ENCODE measurements around the gene GLP1R.
A peak's percentile ranks its signal among the peaks of the same experiment; 100 is the strongest.

GLP1R gene

DNA sequence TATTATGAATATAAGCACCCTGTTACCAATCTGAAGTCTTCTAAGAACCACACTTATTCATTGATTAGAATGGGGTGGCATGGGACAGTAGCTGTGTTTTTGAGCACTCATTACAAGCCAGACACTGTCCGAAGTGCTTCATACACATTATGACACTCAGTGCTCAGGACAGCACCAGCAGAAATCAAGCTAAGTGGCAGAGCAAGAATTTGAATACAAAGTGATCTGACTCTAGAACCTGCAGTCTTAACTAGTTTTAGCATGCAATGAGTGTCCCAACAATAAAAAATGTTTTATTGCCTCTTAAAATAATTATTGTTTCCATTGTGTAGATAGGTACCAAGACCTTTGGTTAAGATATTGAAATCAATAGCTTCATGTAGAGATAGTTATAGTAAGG, 39.1 kb upstream of the GLP1R start:
- H3K27ac ChIP-seq: no peak overlapping the region
- TF ChIP-seq CTCF (conservative IDR thresholded peaks at IDR 0.05): no peak

DNA sequence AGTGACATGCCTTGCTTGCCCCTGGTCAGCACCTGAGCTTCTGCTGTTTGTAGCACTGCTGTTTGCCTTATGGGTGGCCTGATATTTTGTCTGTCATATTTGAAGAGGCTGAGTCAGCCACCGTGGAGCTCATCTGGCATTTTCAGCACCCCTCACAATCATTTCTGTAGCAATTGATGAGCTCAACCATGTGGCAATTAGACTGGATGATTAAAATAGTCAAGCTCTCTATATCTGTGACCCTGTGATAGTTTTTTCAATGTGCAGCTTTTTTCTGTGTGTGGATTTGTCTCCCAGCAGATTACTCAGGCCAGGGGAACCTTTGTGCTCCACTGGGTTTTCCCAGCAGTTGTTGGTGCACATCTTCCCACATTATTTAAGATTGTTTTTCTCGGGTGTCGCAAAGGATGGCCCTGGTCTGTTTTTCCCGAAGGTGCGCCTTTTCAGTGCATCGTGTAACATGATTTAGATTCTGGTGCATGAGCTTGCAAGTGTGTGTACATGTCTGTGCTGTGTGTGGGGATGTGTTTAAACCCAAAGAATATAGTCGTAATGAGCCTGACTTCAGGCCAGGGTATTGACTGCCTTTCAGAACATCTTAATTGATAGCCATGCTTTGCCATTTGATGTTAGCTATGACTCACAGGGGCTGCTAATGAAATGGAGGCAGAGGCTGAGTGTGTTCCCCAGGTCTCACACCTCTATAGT, 31.6 kb upstream of the GLP1R start:
- no peak for TF ChIP-seq CTCF (conservative IDR thresholded peaks at IDR 0.05)
- no peak overlapping the region for H3K27ac ChIP-seq

DNA sequence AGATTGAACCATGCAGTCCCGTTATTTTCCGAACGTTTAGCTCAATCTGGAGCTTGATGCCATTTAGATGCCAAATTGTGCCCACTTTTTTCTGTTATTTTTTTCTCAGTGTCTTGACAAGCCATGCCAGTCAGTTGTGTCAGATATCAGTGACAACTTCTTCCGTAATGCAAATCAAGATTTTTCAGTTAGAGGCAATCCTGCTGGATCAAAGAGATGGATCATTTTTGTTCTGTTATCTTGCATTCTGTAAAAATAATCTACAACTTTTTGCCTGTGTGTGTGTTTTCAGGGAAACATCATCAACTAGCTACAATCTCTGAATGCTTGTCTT, 31.1 kb upstream of the GLP1R start:
- no peak for TF ChIP-seq CTCF (conservative IDR thresholded peaks at IDR 0.05)
- H3K27ac ChIP-seq: no peak overlapping the region

DNA sequence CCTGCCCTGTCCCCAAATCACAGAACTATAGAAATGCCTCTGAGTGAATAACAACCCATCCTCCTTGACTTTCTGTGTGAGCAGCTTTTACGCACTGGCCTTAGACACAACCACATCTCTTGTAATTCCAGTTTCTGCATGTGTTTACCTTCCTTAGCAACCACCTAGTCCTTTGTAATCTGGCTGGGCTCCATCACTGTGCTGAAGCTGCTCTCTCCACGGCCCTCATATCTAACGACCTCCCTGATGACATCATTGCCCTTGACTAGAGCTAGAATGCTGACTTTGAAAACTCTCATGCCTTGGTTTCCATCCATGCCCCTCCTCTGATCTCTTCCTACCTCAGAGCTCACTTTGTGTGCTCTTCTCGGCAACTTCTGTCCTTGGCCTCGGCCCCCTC, 30.5 kb upstream of the GLP1R start:
- no peak for TF ChIP-seq CTCF (conservative IDR thresholded peaks at IDR 0.05)

GRCh38 chr6:39020136-39020535, 28.4 kb upstream of the GLP1R start:
- H3K27ac ChIP-seq: peak overlapping the region; percentile 10; the same call in 1 of the 2 replicates
- no peak for TF ChIP-seq CTCF (conservative IDR thresholded peaks at IDR 0.05)

More for the DNA sequence above, 30.5 kb upstream of the GLP1R start:
- H3K27ac ChIP-seq: no peak overlapping the region

DNA sequence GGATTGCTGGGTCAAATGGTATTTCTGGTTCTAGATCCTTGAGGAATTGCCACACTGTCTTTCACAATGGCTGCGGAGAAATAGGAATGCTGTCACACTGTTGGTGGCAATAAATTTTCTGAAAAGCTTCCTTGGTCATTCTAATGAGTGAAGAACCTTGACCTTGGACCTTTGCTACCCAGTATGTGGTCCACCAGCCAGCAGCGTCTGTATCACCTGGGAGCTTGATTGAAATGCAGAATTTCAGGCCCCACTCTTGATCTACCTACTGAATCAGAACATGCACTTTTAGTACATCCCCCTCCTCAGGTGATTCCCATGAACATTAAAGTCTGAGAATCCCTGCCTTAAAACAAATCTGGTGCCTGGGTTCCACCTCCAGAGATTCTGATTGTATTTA, 27.5 kb upstream of the GLP1R start:
- no peak for TF ChIP-seq CTCF (conservative IDR thresholded peaks at IDR 0.05)
- no peak overlapping the region for H3K27ac ChIP-seq

GRCh38 chr6:39021779-39022178, 26.8 kb upstream of the GLP1R start:
- TF ChIP-seq CTCF (conservative IDR thresholded peaks at IDR 0.05): no peak

More at GRCh38 chr6:39021779-39022178, 26.8 kb upstream of the GLP1R start:
- H3K27ac ChIP-seq: no peak overlapping the region

All from VCaP (cell line).